Peyer's patch (tissue), 4 donors: ENCODE results near the gene ARMH2.

Experiments used
- CTCF ChIP-seq, 6 experiments: fragments of 450-650 bp in 4 of 6; fragments of 200-600 bp in 2 of 6; sonication (generic) in 1 of 6; IDR thresholded peaks; one replicate each; pipeline ENCODE4 v1.5.1; 2017 to 2019; ENCODE audit warnings: antibody characterized with exemption in 6 of 6, mild to moderate bottlenecking in 3 of 6, moderate library complexity in 1 of 6
- POLR2A ChIP-seq, 2 donors: fragments of 450-650 bp; IDR thresholded peaks; one replicate each; pipeline ENCODE4 v1.5.1; 2017; ENCODE audit warnings: antibody characterized with exemption in 2 of 2, mild to moderate bottlenecking in 2 of 2, moderate library complexity in 2 of 2

GRCh38 chr6:24779416-24780016, 19.2 kb downstream of the ARMH2 start:
- TF ChIP-seq CTCF (IDR thresholded peaks at IDR 0.05) (no peak), POLR2A (IDR thresholded peaks at IDR 0.05) (no peak)
